ENCODE measurements around the gene CCDC57.

CCDC57 gene

GRCh38 chr17:82118815-82119380, 93.7 kb downstream of the CCDC57 start:
- DNase-seq, result no peak

GRCh38 chr17:82118168-82118814, 94.4 kb downstream of the CCDC57 start:
- no peak for DNase-seq

DNA sequence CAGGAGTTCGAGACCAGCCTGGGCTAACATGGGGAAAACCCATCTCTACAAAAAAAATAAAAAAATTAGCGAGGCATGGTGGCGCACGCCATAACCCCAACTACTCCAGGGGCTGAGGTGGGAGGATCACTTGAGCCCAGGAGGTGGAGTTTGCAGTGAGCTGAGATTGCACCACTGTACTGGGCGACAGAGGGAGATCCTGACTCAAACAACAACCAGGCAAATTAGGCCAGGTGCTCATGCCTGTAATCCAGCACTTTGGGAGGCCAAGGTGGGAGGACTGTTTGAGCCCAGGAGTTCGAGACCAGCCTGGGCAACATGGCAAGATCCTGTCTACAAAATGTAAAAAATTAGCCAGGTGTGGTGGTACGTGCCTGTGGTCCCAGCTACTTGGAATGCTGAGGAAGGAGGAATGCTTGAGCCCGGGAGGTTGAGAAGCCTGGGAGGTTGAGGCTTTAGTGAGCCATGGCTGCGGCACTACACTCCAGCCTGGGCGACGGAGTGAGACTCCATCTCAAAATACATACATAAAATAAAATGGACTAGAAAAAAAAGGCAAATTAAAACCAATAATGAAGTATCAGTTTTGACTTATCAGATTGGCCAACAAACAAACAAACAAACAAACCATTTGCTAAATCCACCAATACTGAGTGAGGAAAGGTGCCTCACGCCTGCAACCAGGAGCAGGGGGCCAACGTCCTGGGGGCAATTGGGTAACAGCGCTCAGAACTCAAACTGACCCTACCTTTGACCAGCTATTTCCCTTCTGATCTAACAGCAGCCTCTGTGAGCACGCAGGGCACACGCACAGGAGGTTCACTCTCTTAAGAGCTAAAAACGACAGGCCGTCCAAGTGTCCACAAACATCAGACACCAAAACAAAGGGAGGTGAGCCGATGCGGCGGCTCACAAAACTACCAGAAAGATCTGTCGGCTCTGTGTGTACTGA, 95.2 kb downstream of the CCDC57 start:
- DNase-seq, result no peak

GRCh38 chr17:82116246-82116645, 96.4 kb downstream of the CCDC57 start:
- no peak for DNase-seq

- DNase-seq, result no peak
These were observed 97.8 kb downstream of the CCDC57 start for GRCh38 chr17:82114872-82115271.

GRCh38 chr17:82114447-82114846, 98.2 kb downstream of the CCDC57 start:
- DNase-seq, result no peak

DNA sequence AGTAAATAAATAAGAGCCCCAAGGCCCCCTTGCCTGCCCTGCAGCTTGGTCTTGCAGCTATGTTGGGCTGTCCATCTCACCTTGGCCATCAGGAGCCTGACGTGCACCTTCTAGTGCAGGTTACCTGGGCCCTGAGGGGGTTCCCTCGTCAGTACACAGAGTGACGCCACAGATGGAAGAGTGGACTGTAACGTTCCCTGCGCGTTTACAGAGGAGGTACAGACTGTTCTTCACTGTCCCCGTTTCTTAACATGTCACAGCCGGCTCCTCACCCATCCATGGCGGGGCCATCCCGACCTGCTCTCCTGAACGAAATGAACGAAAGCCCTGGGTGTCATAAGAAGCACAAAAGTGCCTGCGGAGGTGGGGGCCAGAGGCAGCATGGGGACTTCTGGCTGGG, 98.7 kb downstream of the CCDC57 start:
- DNase-seq, result no peak

DNA sequence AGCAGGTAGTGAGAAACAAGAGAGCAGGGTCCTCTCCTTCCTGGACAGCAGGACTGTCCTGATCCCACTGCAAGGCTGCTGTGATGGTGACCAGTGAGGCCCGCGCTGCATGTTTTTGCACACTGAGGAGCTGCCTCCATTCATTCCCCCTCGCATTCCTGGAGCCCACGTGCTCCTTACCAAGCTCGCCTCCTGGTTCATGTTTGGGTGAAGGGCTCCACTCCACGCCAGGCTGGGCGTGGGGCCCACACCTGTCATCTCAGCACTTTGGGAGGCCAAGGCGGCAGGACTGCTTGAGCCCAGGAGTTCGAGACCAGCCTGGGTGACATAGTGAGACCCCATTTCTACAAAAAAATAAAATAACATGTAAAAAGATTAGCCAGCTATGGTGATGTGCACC, 99.2 kb downstream of the CCDC57 start:
- DNase-seq, result no peak

DNA sequence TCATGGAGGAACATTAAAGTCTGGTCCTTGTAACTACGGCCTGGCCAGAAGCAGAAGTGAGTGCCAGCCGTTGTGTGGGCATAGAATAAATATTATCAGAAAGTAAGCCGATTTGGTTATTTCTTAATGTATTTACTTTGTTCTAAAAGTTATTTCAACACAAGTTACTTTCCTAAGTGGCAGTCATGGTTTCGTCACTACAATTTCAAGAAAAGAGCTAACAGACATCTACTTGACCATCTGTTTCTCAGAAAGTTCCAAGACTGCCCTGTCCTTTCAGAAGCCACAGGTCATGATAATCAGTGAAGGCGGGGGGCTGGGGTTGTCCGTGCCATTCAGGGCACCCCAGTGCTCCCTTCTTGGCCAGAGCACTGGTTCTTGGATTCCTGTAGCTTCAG, 99.7 kb downstream of the CCDC57 start:
- no peak for DNase-seq

DNA sequence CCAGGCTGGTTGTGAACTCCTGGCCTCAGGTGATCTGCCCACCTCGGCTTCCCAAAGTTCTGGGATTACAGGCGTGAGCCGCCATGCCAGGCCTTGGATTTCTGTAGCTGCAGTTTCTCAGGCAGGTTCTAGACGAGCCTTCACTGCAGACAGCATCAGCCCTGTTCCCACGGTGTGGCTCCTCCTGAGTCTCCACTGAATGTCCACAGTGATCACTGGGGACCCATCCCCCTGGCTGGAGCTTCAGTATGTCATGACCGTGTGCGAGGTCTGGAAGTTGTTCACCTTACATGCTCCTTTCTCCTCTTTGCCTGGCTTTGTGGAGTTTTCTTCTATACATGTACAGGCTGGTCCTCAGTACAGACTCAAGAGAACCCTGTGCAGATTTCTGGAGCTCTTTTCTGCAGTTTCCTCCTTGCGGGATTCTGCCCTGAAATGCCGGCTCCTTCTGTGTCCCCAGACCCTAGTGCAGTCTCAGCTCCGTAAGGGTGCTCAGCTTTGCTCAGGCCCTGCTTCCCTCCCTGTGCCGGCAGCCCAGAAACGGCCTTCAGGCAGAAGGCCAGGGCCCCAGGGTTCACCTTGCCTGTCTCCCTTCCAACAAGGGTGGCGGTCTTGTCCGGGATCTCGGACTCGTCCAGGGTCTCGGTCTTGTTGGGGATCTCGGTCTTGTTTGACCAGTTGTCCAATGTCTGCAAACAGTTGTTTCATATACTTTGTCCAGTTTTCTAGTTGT, 100.3 kb downstream of the CCDC57 start:
- no peak for DNase-seq

GRCh38 chr17:82110298-82110697, 102.3 kb downstream of the CCDC57 start:
- DNase-seq, result peak; percentile 27

GRCh38 chr17:82108961-82109475, 103.6 kb downstream of the CCDC57 start:
- no peak for DNase-seq

DNA sequence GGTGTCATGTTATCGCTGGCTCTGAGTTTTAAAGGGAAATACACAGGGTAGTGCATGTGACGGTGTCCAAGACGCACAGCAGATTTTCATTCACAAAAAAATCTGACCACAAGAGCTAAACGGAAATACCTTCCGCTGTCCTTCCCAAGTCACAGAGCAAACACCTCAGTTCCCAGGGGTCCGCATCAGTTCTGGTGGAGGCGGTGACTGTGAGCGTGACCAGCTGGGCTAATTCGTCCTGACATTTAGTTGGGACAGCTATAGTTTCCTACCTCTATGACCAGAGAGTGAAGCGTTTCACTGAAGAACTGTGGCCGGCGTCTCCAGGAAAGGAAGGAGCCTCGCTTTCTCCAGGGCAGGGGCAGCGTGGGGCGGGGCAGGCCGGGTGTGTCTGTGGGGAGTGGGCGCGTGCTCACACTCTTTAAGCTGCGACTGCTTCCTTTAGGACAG, 104.1 kb downstream of the CCDC57 start:
- DNase-seq, result no peak

DNA sequence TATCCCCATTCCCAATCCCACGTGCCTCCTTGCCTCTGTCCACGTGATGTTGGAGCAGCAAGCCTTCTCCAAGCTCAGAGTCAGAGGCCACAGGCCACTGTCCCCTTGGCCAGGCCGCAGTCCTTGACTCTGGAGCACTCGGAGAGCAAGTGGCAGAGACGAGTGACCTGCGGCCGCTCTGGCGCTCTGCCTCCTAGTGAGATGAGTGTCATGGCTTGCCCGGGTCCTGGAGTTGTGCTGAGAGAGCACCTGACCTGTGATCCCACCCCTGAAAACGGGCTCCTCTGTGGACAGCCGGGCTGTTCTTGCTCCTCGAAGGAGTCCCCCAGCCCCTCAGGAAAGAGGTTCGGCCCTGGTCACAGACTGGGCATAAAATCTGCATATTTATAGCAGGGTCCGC, 104.6 kb downstream of the CCDC57 start:
- no peak for DNase-seq

GRCh38 chr17:82107341-82107860, 105.2 kb downstream of the CCDC57 start:
- no peak for DNase-seq

- no peak for DNase-seq
These were observed 105.8 kb downstream of the CCDC57 start for GRCh38 chr17:82106688-82107305.

GRCh38 chr17:82105882-82106687, 106.6 kb downstream of the CCDC57 start:
- DNase-seq, result peak; percentile 67

GRCh38 chr17:82105417-82105881, 107.2 kb downstream of the CCDC57 start:
- DNase-seq, result no peak

- DNase-seq, result no peak
These were observed 107.7 kb downstream of the CCDC57 start for GRCh38 chr17:82104797-82105416.
